Endothelial cell (in vitro differentiated cells): ENCODE measurements around the gene RBP2. TPM values are rescaled to one million over a fixed set of nuclear protein-coding genes. Genes with fewer than 3 reads are reported as not detected.

Source experiments
- DNase-seq: peaks from one replicate; pipeline ENCODE4 v3.0.0; 2021; ENCODE audit warnings: low spot score
- H3K27ac Mint-ChIP-seq: one replicate; pipeline ENCODE4 v1.8.0; 2021; ENCODE audit warnings: mixed read lengths, inconsistent platforms; ENCODE audit not compliant: unreplicated experiment
- H3K27me3 Mint-ChIP-seq: one replicate; pipeline ENCODE4 v1.8.0; 2021; ENCODE audit warnings: mild to moderate bottlenecking, moderate library complexity, mixed read lengths, inconsistent platforms; ENCODE audit not compliant: unreplicated experiment
- H3K36me3 Mint-ChIP-seq: one replicate; pipeline ENCODE4 v1.8.0; 2021; ENCODE audit warnings: mild to moderate bottlenecking, low read depth, mixed read lengths, inconsistent platforms; ENCODE audit not compliant: unreplicated experiment
- H3K4me1 Mint-ChIP-seq: one replicate; pipeline ENCODE4 v1.8.0; 2021; ENCODE audit warnings: mild to moderate bottlenecking, mixed read lengths, inconsistent platforms; ENCODE audit not compliant: unreplicated experiment
- H3K4me3 Mint-ChIP-seq: one replicate; pipeline ENCODE4 v1.8.0; 2021; ENCODE audit warnings: mild to moderate bottlenecking, mixed read lengths, inconsistent platforms; ENCODE audit not compliant: unreplicated experiment
- H3K9me3 Mint-ChIP-seq: one replicate; pipeline ENCODE4 v1.8.0; 2021; ENCODE audit warnings: mixed read lengths, inconsistent platforms; ENCODE audit not compliant: unreplicated experiment
- CTCF ChIP-seq: fragments of 200-600 bp; sonication (generic); IDR thresholded peaks from one replicate; pipeline ENCODE4 v1.5.0; 2021; ENCODE audit warnings: antibody characterized with exemption; ENCODE audit not compliant: unreplicated experiment
- total RNA-seq: library from RNA; stranded (reverse); fragmentation: NEBNext Ultra II Directional; extraction: Animal tissue kit (Norgen Biotek cat#: 25700); gene quantifications from one replicate; pipeline ENCODE4 v1.2.1, GENCODE V29; 2021; ENCODE audit not compliant: unreplicated experiment

Gene RBP2
- total RNA-seq, 1 donor from 2014 or later = not detected

GRCh38 chr3:139423232-139423631, 53.1 kb downstream of the RBP2 start:
- no peak for DNase-seq
- H3K9me3 Mint-ChIP-seq = no peaks in the 10 kb centered on the region
- no peak overlapping the region for H3K4me3 Mint-ChIP-seq
- no peaks in the 10 kb centered on the region for H3K27me3 Mint-ChIP-seq
- no peaks in the 10 kb centered on the region for H3K36me3 Mint-ChIP-seq
- H3K27ac Mint-ChIP-seq = no peak overlapping the region
- TF ChIP-seq CTCF = no peak
- peaks cover 7% of the 10 kb centered on the region for H3K4me1 Mint-ChIP-seq

DNA sequence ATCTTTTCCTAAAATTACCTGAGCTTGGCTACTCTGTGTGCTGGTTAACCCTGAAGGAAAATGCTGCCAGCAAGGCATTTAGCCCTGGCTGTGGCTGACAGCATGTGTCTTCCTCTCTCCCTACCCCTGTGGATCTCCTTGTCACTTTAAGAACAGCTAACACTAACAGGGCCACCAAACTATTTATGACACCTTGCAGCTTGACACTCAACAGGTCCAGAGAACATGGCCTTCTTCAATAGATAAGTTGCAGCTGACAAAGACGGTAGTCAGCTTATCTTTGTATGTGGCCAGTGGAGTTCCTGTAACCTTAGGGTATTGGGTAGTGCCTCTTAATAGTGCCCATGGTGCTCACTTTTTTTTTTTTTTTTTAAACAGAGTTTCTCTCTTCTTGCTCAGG, 54.9 kb downstream of the RBP2 start:
- H3K27ac Mint-ChIP-seq = no peak overlapping the region
- H3K36me3 Mint-ChIP-seq = no peaks in the 10 kb centered on the region
- H3K4me1 Mint-ChIP-seq = no peaks in the 10 kb centered on the region
- no peaks in the 10 kb centered on the region for H3K27me3 Mint-ChIP-seq
- TF ChIP-seq CTCF = no peak
- H3K9me3 Mint-ChIP-seq = no peaks in the 10 kb centered on the region
- DNase-seq = no peak
- H3K4me3 Mint-ChIP-seq = no peak overlapping the region

- H3K27me3 Mint-ChIP-seq = no peaks in the 10 kb centered on the region
- H3K36me3 Mint-ChIP-seq = no peaks in the 10 kb centered on the region
- no peak for TF ChIP-seq CTCF
- DNase-seq = no peak
- no peaks in the 10 kb centered on the region for H3K9me3 Mint-ChIP-seq
- no peaks in the 10 kb centered on the region for H3K4me1 Mint-ChIP-seq
- no peak overlapping the region for H3K27ac Mint-ChIP-seq
- H3K4me3 Mint-ChIP-seq = no peak overlapping the region
Measured at GRCh38 chr3:139421040-139421439, 55.3 kb downstream of the RBP2 start.

GRCh38 chr3:139418144-139418543, 58.2 kb downstream of the RBP2 start:
- Mint-ChIP-seq H3K4me1 (no peaks in the 10 kb centered on the region), H3K27ac (no peak overlapping the region), H3K4me3 (no peak overlapping the region), H3K27me3 (no peaks in the 10 kb centered on the region), H3K9me3 (no peaks in the 10 kb centered on the region), H3K36me3 (no peaks in the 10 kb centered on the region)
- no peak for TF ChIP-seq CTCF
- DNase-seq = no peak

- H3K4me1 Mint-ChIP-seq = no peaks in the 10 kb centered on the region
- H3K9me3 Mint-ChIP-seq = no peaks in the 10 kb centered on the region
- no peak for TF ChIP-seq CTCF
- no peak overlapping the region for H3K27ac Mint-ChIP-seq
- no peak overlapping the region for H3K4me3 Mint-ChIP-seq
- no peak for DNase-seq
- H3K27me3 Mint-ChIP-seq = no peaks in the 10 kb centered on the region
- no peaks in the 10 kb centered on the region for H3K36me3 Mint-ChIP-seq
Measured at GRCh38 chr3:139416275-139416674, 60.0 kb downstream of the RBP2 start.
